OCI-LY3 (cell line): Measurements from ENCODE around the gene PARD3.

ENCODE experiments used
- H2AFZ ChIP-seq: fragments of 200-600, 300-600 bp; shearing (Covaris generic); 2 replicates; pipeline ENCODE4 v1.6.0; 2014; ENCODE audit warnings: antibody characterized with exemption, low read depth, low read length
- H3K27ac ChIP-seq: fragments of 200-600, 300-600 bp; sonication (generic); 2 replicates; pipeline ENCODE4 v1.5.1; 2014; ENCODE audit warnings: mild to moderate bottlenecking, low read length, moderate library complexity, mixed read lengths
- H3K27me3 ChIP-seq: fragments of 200-600, 300-600 bp; sonication (generic); 2 replicates; pipeline ENCODE4 v1.6.1; 2014; ENCODE audit warnings: low read depth, low read length, mixed read lengths
- H3K36me3 ChIP-seq: fragments of 200-600, 300-600 bp; sonication (generic); replicated peaks from 2 replicates; pipeline ENCODE3; 2014; ENCODE audit warnings: low read depth, low read length, mixed read lengths
- H3K4me1 ChIP-seq: fragments of 300-600, 200-600 bp; sonication (generic); 2 replicates; pipeline ENCODE4 v1.6.1; 2014; ENCODE audit warnings: low read length, mixed read lengths
- H3K4me2 ChIP-seq: fragments of 200-600, 300-600 bp; sonication (generic); 2 replicates; pipeline ENCODE4 v1.6.1; 2014; ENCODE audit warnings: low read length, mixed read lengths
- H3K4me3 ChIP-seq: fragments of 300-600, 200-600 bp; sonication (generic); 2 replicates; pipeline ENCODE4 v1.5.1; 2014; ENCODE audit warnings: antibody characterized with exemption, mild to moderate bottlenecking, low read length, moderate library complexity
- H3K79me2 ChIP-seq: fragments of 300-600, 200-600 bp; shearing (Covaris generic); 2 replicates; pipeline ENCODE4 v1.6.1; 2014; ENCODE audit warnings: mild to moderate bottlenecking, low read length, mixed read lengths
- H3K9ac ChIP-seq: fragments of 300-600, 200-600 bp; shearing (Covaris generic); 2 replicates; pipeline ENCODE4 v1.6.0; 2014; ENCODE audit warnings: mild to moderate bottlenecking, low read length, moderate library complexity
- H3K9me3 ChIP-seq: fragments of 200-600, 300-600 bp; shearing (Covaris generic); 2 replicates; pipeline ENCODE4 v1.6.1; 2014; ENCODE audit warnings: low read length, mixed read lengths; ENCODE audit not compliant: insufficient read depth
- H4K20me1 ChIP-seq: fragments of 200-600, 300-600 bp; sonication (generic); 2 replicates; pipeline ENCODE4 v1.6.1; 2016; ENCODE audit warnings: low read length, mixed read lengths; ENCODE audit not compliant: insufficient read depth
- EZH2phosphoT487 ChIP-seq: fragments of 200-600 bp; shearing (Covaris generic); IDR thresholded peaks from 2 replicates; pipeline ENCODE4 v1.6.1; 2018; ENCODE audit warnings: antibody characterized with exemption, mixed run types, low read depth
- TF ChIP-seq, protein P1 (sequence below): fragments of 200-600, 300-600 bp; sonication (generic); IDR thresholded peaks from 2 replicates; pipeline ENCODE4 v1.5.1; 2014; ENCODE audit warnings: antibody characterized with exemption, low read length, low read depth

PARD3 gene

GRCh38 chr10:34762156-34762555 is 52.9 kb downstream of the PARD3 start:
- Histone ChIP-seq H3K4me2 (no peak overlapping the region), H3K4me1 (peaks cover 8% of the 10 kb centered on the region), H3K4me3 (no peak overlapping the region), H3K9me3 (no peaks in the 10 kb centered on the region), H2AFZ (no peak overlapping the region), H3K36me3 (no peaks in the 10 kb centered on the region), H3K9ac (no peak overlapping the region), H3K27ac (no peak overlapping the region), H3K27me3 (no peaks in the 10 kb centered on the region), H4K20me1 (no peaks in the 10 kb centered on the region), H3K79me2 (no peaks in the 10 kb centered on the region)
- TF ChIP-seq, protein P1, sequence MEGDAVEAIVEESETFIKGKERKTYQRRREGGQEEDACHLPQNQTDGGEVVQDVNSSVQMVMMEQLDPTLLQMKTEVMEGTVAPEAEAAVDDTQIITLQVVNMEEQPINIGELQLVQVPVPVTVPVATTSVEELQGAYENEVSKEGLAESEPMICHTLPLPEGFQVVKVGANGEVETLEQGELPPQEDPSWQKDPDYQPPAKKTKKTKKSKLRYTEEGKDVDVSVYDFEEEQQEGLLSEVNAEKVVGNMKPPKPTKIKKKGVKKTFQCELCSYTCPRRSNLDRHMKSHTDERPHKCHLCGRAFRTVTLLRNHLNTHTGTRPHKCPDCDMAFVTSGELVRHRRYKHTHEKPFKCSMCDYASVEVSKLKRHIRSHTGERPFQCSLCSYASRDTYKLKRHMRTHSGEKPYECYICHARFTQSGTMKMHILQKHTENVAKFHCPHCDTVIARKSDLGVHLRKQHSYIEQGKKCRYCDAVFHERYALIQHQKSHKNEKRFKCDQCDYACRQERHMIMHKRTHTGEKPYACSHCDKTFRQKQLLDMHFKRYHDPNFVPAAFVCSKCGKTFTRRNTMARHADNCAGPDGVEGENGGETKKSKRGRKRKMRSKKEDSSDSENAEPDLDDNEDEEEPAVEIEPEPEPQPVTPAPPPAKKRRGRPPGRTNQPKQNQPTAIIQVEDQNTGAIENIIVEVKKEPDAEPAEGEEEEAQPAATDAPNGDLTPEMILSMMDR, result no peak
- TF ChIP-seq EZH2phosphoT487, result no peak

DNA sequence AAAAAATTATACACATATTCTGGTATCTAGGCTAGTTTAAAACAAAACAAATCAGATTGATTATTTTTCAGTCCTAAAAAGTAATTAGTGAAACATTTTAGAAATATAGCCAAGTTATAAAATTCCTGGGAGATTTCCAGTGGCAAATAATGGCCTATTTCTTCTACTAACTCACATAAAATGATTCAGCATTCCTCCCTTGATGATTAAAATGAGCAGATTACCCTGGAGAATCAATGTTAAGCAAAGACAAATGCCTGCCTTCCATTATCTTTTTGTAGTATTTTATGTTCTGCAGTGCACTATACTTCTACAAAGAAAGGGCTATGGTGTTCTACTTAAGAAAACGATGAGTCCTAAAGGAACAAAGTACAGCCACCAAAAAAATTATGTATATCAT is 53.6 kb downstream of the PARD3 start:
- H2AFZ ChIP-seq, result no peak overlapping the region
- peaks cover 8% of the 10 kb centered on the region for H3K4me1 ChIP-seq
- H3K27ac ChIP-seq, result no peak overlapping the region
- H3K4me3 ChIP-seq, result no peak overlapping the region
- H3K79me2 ChIP-seq, result no peaks in the 10 kb centered on the region
- no peak overlapping the region for H3K4me2 ChIP-seq
- H3K27me3 ChIP-seq, result no peaks in the 10 kb centered on the region
- H3K36me3 ChIP-seq, result no peaks in the 10 kb centered on the region
- H3K9me3 ChIP-seq, result no peaks in the 10 kb centered on the region
- H3K9ac ChIP-seq, result no peak overlapping the region
- TF ChIP-seq, protein P1, result no peak
- no peak for TF ChIP-seq EZH2phosphoT487
- no peaks in the 10 kb centered on the region for H4K20me1 ChIP-seq

DNA sequence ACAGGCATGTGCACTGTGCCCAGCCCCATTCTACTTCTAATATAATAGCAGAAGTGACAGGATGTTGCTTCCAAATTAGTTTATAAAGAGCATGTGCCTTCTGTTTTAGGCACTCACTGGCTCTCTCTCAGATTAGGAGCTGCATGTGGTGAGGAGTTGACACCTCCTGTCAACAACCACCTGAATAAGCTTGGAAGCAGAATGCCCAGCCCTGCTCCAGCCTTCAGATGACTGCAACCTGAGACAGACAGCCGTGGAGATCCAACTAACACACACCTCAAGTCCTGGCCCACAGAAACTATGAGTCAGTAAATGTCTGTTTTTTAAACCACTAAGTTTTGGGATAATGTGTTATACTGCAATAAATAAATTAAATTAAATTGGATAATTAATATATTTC is 54.5 kb downstream of the PARD3 start:
- TF ChIP-seq, protein P1, result no peak
- no peak for TF ChIP-seq EZH2phosphoT487
- Histone ChIP-seq H3K27ac (no peak overlapping the region), H3K27me3 (no peaks in the 10 kb centered on the region), H3K9ac (no peak overlapping the region), H3K4me1 (peaks cover 8% of the 10 kb centered on the region), H3K36me3 (no peaks in the 10 kb centered on the region), H3K4me2 (no peak overlapping the region), H3K9me3 (no peaks in the 10 kb centered on the region), H4K20me1 (no peaks in the 10 kb centered on the region), H2AFZ (no peak overlapping the region), H3K4me3 (no peak overlapping the region), H3K79me2 (no peaks in the 10 kb centered on the region)

GRCh38 chr10:34759837-34760215 is 55.3 kb downstream of the PARD3 start:
- Histone ChIP-seq H3K9ac (no peak overlapping the region), H3K27ac (no peak overlapping the region), H4K20me1 (no peaks in the 10 kb centered on the region), H3K4me1 (peaks cover 8% of the 10 kb centered on the region), H3K4me2 (no peak overlapping the region), H3K36me3 (no peaks in the 10 kb centered on the region), H3K4me3 (no peak overlapping the region), H3K79me2 (no peaks in the 10 kb centered on the region), H3K27me3 (no peaks in the 10 kb centered on the region), H3K9me3 (no peaks in the 10 kb centered on the region), H2AFZ (no peak overlapping the region)
- TF ChIP-seq EZH2phosphoT487, result no peak
- TF ChIP-seq, protein P1, result no peak
